HG02623 (cell line): Measurements from ENCODE around the gene TPBG.
"Not testable (repeated sequence)": the region's sequence is repeated elsewhere in the genome, so short reads cannot be mapped to it uniquely, and the experiment has no call there.

Source experiments
- ATAC-seq: cut with Tn5 transposase; IDR thresholded peaks from one replicate; pipeline ENCODE4 v1.9.1; 2021; ENCODE audit warnings: moderate library complexity; ENCODE audit not compliant: unreplicated experiment

The TPBG gene

DNA sequence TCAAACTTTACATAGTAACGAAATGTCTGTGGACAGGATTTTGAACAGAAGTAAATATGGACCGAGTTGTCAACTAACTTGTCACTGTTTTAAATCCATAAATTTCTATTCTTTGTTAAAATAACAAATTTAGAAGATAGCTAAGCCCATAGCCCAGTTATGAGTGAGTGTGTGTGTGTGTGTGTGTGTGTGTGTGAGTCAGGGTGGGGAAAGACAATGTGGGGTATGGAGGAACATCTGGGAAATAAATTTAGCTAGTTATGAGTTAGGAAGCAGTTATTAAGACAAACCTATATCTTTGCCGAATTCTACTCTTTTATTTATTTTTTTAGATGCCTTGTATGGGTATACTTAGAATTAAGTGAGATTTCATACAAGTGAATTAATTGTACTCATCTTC lies 9.0 kb downstream of the TPBG start:
- ATAC-seq: no peak

DNA sequence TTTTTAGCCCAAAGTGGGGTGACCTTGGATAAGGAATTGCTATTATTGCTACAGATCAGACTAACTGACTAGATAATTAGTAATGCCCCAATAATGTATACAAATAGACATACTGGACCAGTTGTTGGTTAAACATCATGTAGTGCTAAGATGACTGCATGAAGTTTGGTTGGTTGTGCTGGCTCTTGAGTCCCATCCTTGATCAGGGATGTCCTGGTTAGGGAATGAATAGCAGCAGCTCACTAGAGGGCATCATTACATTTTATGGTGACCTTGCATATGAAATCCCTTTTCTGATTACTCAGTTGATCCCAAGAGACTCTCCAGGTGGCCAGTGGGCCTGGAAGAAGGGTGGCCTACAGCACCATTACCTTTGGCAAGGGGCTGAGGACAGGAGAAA lies 10.9 kb downstream of the TPBG start:
- no peak for ATAC-seq

DNA sequence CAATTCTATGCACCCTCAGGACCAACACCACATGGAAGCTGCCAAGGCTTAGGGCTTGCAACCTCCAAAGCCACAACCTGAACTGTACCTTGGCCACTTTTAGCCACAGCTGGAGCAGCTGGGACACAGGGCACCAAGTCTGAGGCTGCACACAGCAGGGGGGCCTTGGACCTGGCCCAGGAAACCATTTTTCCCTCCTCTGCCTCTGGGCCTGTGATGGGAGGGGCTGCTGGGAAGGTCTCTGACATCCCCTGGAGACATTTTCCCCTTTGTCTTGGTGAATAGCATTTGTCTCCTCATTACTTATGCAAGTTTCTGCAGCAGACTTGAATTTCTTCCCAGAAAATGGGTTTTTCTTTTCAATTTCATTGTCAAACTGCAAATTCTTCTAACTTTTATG lies 13.0 kb downstream of the TPBG start:
- ATAC-seq: no peak

DNA sequence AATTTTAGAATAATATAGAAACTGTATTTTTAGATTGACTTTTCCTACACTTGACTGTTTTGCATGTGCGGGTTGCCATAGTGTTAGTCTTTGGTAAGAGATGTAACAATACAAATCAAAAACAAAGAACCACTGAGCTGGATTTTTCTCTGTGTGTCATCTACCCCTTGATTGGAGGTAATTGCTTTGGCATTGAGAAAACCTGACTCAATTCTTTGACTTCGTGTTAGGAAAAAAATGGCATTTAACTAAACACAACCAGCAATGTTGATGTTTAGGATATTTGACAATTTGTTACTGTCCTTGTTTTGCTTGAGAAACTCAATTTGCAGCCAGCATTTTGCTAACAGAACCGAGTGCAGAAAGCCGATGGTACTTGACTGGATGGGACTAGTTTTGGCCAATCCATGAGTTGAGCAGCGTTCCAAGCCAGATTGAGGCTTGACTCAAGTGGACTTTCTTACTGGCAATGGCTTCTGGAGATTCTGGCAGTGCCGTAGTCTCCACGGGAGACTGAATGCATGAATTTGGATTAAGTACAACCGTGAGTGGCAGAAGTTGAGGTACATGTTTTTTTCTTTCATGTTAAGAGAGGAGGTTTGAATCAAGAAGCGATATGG lies 17.1 kb downstream of the TPBG start:
- ATAC-seq: no peak

DNA sequence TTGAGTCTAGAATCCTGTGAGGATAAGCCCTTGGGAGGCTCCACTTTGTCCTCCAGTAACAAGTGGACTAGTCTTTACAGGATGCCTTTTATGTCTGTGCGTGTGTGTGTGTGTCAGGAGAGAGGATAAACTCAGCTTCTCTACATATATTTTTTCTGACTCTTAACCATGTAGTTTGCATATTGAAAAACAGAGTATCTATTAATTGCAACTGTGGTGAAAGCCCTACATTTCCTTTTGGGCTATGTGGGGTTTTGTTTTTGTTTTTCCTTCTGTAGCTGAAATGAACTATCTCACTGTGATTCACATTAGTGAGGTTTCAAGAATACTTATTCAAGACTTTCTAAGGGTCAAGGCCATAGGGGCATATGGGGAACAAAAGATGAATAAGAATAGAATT lies 17.7 kb downstream of the TPBG start:
- ATAC-seq: peak; percentile 87

DNA sequence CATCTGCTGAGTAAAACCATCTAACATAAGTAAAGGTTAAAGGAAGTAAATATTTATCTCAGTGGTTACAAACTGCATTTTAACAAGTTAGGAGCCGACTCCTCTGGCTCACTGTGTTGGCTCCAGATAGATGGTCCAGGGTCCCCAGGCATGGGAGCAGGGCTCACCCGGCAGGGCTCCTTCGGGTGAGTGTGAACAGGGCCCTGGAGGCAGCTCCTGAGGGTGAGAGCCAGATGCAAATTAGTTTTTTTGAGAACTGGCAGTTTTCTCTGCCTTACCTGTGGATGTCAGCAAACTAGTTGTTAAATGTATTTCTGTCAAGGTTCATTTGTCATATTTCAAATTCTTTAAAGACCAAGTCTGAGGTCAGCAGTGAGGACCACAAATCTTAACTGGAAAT lies 21.5 kb downstream of the TPBG start:
- ATAC-seq: no peak

DNA sequence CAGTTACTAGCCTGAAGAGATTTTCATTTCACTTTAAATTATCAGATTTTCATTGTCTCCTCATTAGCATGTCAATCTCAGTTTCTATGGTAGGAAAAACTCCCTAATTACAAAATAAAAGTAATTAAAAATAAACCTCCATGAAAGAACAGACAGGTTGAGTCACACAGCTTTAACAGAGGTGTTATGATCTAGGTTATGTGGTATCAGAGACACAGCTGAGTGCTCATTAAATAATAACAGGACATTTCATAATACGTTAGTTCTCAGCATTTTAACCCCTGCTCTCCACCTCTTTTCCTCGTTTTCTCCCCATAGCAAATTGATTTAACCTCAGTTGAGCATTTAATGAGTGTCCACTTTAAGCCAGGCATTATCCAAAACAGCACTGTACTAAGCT lies 21.9 kb downstream of the TPBG start:
- ATAC-seq: no peak

DNA sequence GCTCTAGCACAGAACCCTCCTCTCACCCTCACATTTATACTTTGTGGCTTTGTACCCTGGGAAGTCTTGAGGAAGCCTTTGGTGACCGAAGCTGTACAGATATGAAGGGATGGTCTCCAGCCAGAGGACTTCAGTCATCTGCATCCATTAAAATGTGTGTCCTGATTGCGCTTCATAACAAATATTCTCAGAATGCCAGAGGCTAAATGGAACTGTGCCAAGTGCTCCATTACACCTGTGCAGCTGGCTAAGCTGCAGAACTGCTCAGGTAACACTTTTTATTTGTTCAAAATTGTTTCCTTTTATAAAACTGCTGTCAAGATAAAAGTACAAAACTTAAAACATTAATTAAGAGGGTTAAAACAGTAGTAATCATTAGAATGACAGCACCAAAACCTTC lies 22.3 kb downstream of the TPBG start:
- no peak for ATAC-seq

DNA sequence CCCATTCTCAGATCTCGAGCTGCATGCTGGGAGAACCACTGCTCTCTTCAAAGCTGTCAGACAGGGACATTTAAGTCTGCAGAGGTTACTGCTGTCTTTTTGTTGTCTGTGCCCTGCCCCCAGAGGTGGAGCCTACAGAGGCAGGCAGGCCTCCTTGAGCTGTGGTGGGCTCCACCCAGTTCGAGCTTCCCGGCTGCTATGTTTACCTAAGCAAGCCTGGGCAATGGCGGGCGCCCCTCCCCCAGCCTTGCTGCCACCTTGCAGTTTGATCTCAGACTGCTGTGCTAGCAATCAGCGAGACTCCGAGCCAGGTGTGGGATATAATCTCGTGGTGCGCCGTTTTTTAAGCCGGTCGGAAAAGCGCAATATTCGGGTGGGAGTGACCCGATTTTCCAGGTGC lies 31.2 kb downstream of the TPBG start:
- not testable (repeated sequence) for ATAC-seq

DNA sequence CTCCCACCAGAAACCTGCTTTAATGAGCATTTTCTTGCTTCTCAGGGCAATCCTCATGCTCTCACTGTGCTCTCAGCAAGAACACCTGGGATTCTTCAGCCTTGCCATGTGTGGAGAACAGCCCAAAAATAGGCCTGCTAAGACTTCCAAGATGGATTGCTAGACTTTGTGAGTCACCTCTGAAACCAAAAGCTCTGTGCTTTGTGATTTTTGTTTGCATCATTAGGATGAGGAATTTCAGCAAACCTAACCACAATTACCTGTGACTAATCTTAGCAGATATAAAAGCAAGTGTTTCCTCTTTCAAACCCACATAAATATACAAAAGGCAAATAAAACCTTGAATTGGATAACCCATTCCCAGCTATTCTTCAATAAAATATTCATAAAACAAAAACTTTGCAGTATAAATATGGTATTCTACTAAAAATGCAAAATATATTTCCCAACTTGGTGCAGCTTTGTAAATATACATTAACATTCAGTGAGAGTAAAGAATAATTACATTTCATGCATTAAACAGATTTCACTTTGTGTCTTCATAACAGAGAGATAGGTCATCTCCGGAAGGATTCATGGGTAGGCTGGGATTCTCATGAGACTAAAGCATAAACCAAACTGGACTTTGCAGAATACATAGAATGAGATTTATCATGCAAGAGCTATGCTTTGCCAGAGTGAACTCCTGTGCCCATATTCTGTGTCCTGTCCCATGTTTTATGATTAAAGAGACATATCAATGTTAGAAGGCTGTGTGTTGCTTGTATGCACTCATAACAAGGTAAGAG lies 33.5 kb downstream of the TPBG start:
- ATAC-seq: no peak

DNA sequence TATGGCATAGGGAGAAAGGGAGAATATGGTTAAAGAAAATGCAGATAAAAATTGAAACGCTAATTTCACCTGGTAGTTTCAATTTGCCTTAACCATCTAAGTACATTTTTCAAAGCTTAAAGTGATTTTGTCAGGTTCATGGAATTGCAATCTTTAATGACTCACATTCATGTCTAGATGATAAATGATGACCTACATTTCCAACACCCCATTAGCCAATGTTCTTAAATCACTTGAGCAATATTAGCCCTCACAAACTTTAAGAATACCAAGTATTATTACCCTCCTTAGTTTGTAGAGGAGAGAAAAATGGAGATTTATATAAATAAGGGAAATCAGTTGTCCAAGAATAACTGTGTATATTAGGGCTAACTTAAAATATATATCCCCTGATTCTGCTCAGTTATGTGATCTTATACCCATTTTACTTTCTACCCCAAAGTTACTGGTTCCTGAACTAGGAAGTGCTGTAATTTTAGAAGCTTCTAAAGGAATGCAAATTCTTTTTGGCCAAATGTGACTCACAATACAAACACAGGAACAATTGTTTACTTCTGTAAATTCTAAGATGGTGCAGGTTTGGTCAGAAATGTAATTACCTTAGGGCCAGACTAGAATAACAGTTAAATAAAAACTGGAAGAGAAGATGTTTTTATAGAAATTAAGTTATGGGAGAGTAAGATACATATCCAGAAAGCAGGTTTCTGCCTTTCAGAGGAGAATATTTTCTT lies 34.5 kb downstream of the TPBG start:
- ATAC-seq: no peak

DNA sequence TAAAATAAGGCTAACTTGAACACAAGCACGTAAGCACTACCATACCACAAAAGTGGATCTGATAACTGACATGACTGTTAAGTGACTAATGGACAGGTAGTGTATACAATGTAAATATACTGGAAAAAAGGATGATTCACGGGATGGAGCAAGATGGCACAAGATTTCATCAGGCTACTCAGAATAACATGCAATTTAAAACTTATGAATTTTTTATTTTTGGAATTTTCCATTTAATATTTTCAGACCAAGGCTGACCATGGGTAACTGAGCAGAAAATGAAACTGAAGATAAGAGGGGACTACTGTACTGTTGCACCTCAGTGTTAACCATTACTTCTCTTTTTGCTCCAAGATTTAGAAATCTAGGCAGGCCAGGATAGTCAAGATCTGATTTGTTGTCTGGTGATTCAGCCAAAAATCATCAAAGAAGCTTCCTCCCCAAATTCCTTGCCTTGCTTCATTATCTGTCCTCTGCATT lies 45.4 kb downstream of the TPBG start:
- no peak for ATAC-seq

DNA sequence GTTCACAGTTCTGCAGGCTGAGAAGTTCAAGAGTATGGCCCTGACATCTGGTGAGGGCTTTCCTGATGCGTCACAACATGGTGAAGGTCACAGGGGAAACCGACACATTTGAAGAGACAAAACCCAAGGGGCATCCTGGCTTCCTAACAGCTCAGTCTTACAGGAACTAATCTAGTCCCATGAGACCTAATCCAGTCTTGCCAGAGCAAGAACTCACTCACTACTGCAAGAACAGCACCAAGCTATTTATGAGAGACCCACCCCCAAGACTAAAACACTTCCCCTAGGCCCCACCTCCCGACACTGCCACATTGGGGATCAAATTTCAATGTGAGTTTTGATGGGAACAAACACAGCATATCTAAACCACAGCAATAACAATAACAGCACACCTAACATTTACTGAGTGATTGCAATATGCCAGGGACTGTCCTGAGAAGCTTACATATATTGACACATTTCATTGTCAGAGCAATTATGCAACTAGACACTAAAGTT lies 46.6 kb downstream of the TPBG start:
- no peak for ATAC-seq

DNA sequence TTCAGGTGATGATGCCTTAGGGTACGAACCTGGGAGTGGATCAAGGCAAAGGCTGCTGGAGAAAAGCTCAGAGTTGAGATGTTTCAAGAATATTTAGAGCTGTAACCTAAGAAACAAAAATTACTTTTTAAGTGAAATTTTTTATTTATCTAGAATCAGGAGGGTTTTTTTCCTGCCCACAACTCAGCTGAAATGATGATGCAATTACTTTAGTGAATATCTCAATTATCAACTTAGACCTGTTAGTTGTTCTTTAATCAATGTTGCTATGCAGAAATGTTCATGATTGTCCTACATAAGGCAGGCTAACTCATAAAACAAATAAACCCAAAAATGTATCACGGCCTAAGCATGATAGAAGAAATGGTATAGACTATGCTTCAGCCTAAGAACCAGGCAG lies 50.3 kb downstream of the TPBG start:
- no peak for ATAC-seq

DNA sequence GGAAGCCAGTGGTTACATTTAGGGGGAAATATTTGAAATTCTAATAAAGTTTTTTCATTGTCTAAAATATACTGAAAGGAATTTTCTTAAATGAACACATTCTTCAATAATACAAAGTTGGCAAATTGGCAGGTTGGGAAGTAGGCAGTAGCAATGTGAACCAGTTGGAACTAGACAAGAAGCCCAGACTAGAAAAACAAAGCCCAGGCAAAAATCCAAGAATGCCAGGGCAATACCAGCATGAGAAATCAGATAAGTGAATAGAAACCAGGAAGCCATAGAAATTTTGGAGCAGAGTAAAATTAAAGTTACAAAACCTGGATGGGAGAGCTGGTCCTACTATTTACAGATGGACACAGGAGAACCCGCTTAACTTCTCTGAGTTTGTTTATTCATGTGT lies 52.2 kb downstream of the TPBG start:
- no peak for ATAC-seq

DNA sequence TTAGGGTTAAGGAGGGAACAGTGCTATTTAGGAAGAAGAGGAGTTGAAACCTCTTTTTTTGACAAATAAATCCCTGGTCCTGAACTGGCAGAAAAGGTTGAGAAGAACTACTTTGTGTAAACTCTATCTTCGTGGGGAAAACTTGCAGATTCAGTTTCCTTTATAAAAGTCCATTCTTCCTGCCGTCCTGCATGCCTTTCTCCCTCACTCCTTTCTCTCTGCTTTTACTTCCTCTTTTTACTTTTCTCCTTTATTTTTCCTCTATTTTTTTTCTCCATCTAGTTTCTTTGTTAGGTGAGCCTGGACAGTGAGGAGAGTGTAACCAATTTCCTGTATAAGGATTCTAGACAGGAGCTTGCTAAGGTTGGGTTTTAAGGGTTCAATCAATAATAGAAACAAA lies 52.7 kb downstream of the TPBG start:
- ATAC-seq: no peak
